SK-N-SH (cell line): ENCODE data around the gene GLS2. TPM values are rescaled to one million over a fixed set of nuclear protein-coding genes. Genes with fewer than 3 reads are reported as not detected.

ENCODE experiments used
- CTCF ChIA-PET: fragments of 300-600, 350-600 bp; formaldehyde crosslinking; extraction: SDS; loops from one replicate; lab custom pipeline; 2021; lab: Yijun Ruan, JAX
- POLR2A ChIA-PET: fragments of 350-600 bp; sonication (Branson Sonifier 250); formaldehyde crosslinking; extraction: SDS; loops from one replicate; lab custom pipeline; 2020; ENCODE audit warnings: antibody characterized with exemption, inconsistent platforms; lab: Yijun Ruan, JAX
- DNase-seq: peaks from one replicate; pipeline ENCODE4 v3.0.0; 2012
- H2AFZ ChIP-seq: fragments of 200-600 bp; sonication (generic); 2 replicates; pipeline ENCODE4 v1.8.1; 2016; ENCODE audit warnings: antibody characterized with exemption, mild to moderate bottlenecking, low read depth
- H3F3A ChIP-seq: fragments of 200-600 bp; sonication (generic); replicated peaks from 2 replicates; pipeline ENCODE3; 2016; ENCODE audit warnings: antibody characterized with exemption, mild to moderate bottlenecking; ENCODE audit not compliant: insufficient read depth
- H3K27ac ChIP-seq, 2 experiments: fragments of 200-500 bp in 1 of 2; fragments of 200-600 bp in 1 of 2; sonication (Bioruptor generic) in 1 of 2; sonication (generic), shearing (Covaris generic) in 1 of 2; 2 replicates each; pipeline versions ENCODE4 v1.5.1 to v1.6.1; 2014 to 2016; ENCODE audit warnings: low read depth in 2 of 2, inconsistent platforms in 1 of 2, low read length in 1 of 2, mild to moderate bottlenecking in 1 of 2, mixed read lengths in 1 of 2
- H3K27me3 ChIP-seq: fragments of 200-600 bp; sonication (generic), shearing (Covaris generic); 2 replicates; pipeline ENCODE4 v1.6.1; 2016; ENCODE audit warnings: mixed run types; ENCODE audit not compliant: insufficient read depth
- H3K36me3 ChIP-seq, 2 experiments: fragments of 200-500 bp in 1 of 2; fragments of 200-600 bp in 1 of 2; sonication (Bioruptor generic) in 1 of 2; sonication (generic) in 1 of 2; replicated peaks in 1 of 2; 2 replicates each; pipeline versions ENCODE3 to v1.5.1; 2014 to 2016; ENCODE audit warnings: low read length in 1 of 2, mild to moderate bottlenecking in 1 of 2; ENCODE audit not compliant: insufficient read depth in 2 of 2, control insufficient read depth in 1 of 2
- H3K4me1 ChIP-seq, 2 experiments: fragments of 200-500 bp in 1 of 2; fragments of 200-600 bp in 1 of 2; sonication (Bioruptor generic) in 1 of 2; sonication (generic), shearing (Covaris generic) in 1 of 2; 2 replicates each; pipeline versions ENCODE4 v1.5.1 to v1.6.1; 2014 to 2016; ENCODE audit warnings: low read depth in 1 of 2, low read length in 1 of 2, mixed run types in 1 of 2; ENCODE audit not compliant: insufficient read depth in 2 of 2, control insufficient read depth in 1 of 2
- H3K4me2 ChIP-seq: fragments of 200-600 bp; sonication (generic), shearing (Covaris generic); 2 replicates; pipeline ENCODE4 v1.6.1; 2017; ENCODE audit warnings: mixed run types
- H3K4me3 ChIP-seq, 2 experiments: fragments of 200-500 bp in 1 of 2; fragments of 200-600 bp in 1 of 2; sonication (Bioruptor generic) in 1 of 2; sonication (generic), shearing (Covaris generic) in 1 of 2; 2 replicates each; pipeline versions ENCODE4 v1.5.1 to v1.8.1; 2014 to 2016; ENCODE audit warnings: low read depth in 2 of 2, inconsistent platforms in 1 of 2, low read length in 1 of 2, mild to moderate bottlenecking in 1 of 2, mixed read lengths in 1 of 2, moderate library complexity in 1 of 2
- H3K79me2 ChIP-seq: fragments of 200-600 bp; sonication (generic); 2 replicates; pipeline ENCODE4 v1.8.1; 2017; ENCODE audit warnings: mild to moderate bottlenecking; ENCODE audit not compliant: insufficient read depth
- H3K9ac ChIP-seq: fragments of 200-600 bp; sonication (generic); 2 replicates; pipeline ENCODE4 v1.6.1; 2017; ENCODE audit warnings: mixed run types
- H3K9me2 ChIP-seq: fragments of 200-600 bp; sonication (generic); 2 replicates; pipeline ENCODE4 v1.6.1; 2017; ENCODE audit warnings: mixed run types
- H3K9me3 ChIP-seq: fragments of 200-600 bp; sonication (generic); 2 replicates; pipeline ENCODE4 v1.6.1; 2017; ENCODE audit warnings: mixed run types, mild to moderate bottlenecking, moderate library complexity
- H4K20me1 ChIP-seq: fragments of 200-600 bp; sonication (generic); 2 replicates; pipeline ENCODE4 v1.6.1; 2017; ENCODE audit warnings: mild to moderate bottlenecking, mixed run types; ENCODE audit not compliant: insufficient read depth
- CTCF ChIP-seq: fragments of 200-600 bp; sonication (generic); IDR thresholded peaks from 2 replicates; pipeline ENCODE4 v1.6.1; 2017; ENCODE audit warnings: antibody characterized with exemption, mild to moderate bottlenecking, moderate library complexity
- ELF1 ChIP-seq: IDR thresholded peaks from 2 replicates; pipeline ENCODE4 v1.4.0; 2012
- EZH2phosphoT487 ChIP-seq: fragments of 200-600 bp; sonication (generic); IDR thresholded peaks from 2 replicates; pipeline ENCODE4 v1.6.1; 2017; ENCODE audit warnings: low read depth, mixed run types, mild to moderate bottlenecking, antibody characterized with exemption, moderate library complexity, borderline replicate concordance
- FOXM1 ChIP-seq: IDR thresholded peaks from 2 replicates; pipeline ENCODE4 v1.4.0; 2012; ENCODE audit warnings: low read depth, mild to moderate bottlenecking
- GABPA ChIP-seq: IDR thresholded peaks from 2 replicates; pipeline ENCODE4 v1.4.0; 2012; ENCODE audit warnings: low read depth, mild to moderate bottlenecking
- IRF3 ChIP-seq: fragments of 150-350 bp; IDR thresholded peaks from 2 replicates; pipeline ENCODE4 v1.6.1; 2016; ENCODE audit warnings: mild to moderate bottlenecking, low read depth, low read length
- MAX ChIP-seq: IDR thresholded peaks from 2 replicates; pipeline ENCODE4 v1.4.0; 2012; ENCODE audit warnings: low read depth
- MXI1 ChIP-seq: IDR thresholded peaks from 2 replicates; pipeline ENCODE4 v1.6.1; 2012; ENCODE audit warnings: mild to moderate bottlenecking, low read depth, low read length, improper control_type of control experiment
- NFIC ChIP-seq: IDR thresholded peaks from 2 replicates; pipeline ENCODE4 v1.4.0; 2012; ENCODE audit warnings: borderline replicate concordance
- PBX3 ChIP-seq: IDR thresholded peaks from 2 replicates; pipeline ENCODE4; 2012
- RAD21 ChIP-seq: IDR thresholded peaks from 2 replicates; pipeline ENCODE4 v1.6.1; 2012; ENCODE audit warnings: mild to moderate bottlenecking, low read length
- REST ChIP-seq: IDR thresholded peaks from 2 replicates; pipeline ENCODE4 v1.6.1; 2012; ENCODE audit warnings: mild to moderate bottlenecking, low read depth, low read length, moderate library complexity
- RFX5 ChIP-seq: IDR thresholded peaks from 2 replicates; pipeline ENCODE4 v1.6.1; 2012; ENCODE audit warnings: mild to moderate bottlenecking, improper control_type of control experiment, low read length
- SMC3 ChIP-seq: IDR thresholded peaks from 2 replicates; pipeline ENCODE4 v1.6.1; 2012; ENCODE audit warnings: low read depth, low read length, improper control_type of control experiment
- TAF1 ChIP-seq: IDR thresholded peaks from 2 replicates; pipeline ENCODE4 v1.6.1; 2012; ENCODE audit warnings: low read depth, mild to moderate bottlenecking, low read length, moderate library complexity, borderline replicate concordance
- TCF12 ChIP-seq: IDR thresholded peaks from 2 replicates; pipeline ENCODE4 v1.4.0; 2012
- TEAD4 ChIP-seq: IDR thresholded peaks from 2 replicates; pipeline ENCODE4 v1.4.0; 2012; ENCODE audit warnings: mild to moderate bottlenecking, borderline replicate concordance; ENCODE audit not compliant: insufficient read depth
- USF1 ChIP-seq: IDR thresholded peaks from 2 replicates; pipeline ENCODE4 v1.4.0; 2012; ENCODE audit warnings: low read depth, borderline replicate concordance
- ZBTB33 ChIP-seq: IDR thresholded peaks from 2 replicates; pipeline ENCODE4 v1.4.0; 2012; ENCODE audit warnings: low read depth, borderline replicate concordance
- WGBS: methylation state at CpG from one replicate; pipeline ENCODE4 v1.1.6; 2017; ENCODE audit warnings: low lambda C conversion rate; 5-methylcytosine and 5-hydroxymethylcytosine counted together
- polyA plus RNA-seq, 3 experiments: library from polyadenylated mRNA; depleted of rRNA; stranded (reverse); fragments of >200 nt; gene quantifications; 2 replicates each; pipeline ENCODE4 v1.2.3, GENCODE V29; 2012

GLS2 gene
- polyA plus RNA-seq, 1 of the 3 experiments (the other 2 are of a cell fraction) = 2.1 TPM

- Histone ChIP-seq H3K9me3 (no peaks in the 10 kb centered on the region), H3K79me2 (no peaks in the 10 kb centered on the region), H3K36me3 (no peaks in the 10 kb centered on the region), H4K20me1 (no peaks in the 10 kb centered on the region), H3K27ac (no peak overlapping the region), H2AFZ (no peak overlapping the region), H3K9me2 (no peaks in the 10 kb centered on the region), H3F3A (peaks cover 2% of the 10 kb centered on the region), H3K4me3 (no peak overlapping the region), H3K4me1 (no peaks in the 10 kb centered on the region; a peak in 1 of 4 replicates), H3K27me3 (no peaks in the 10 kb centered on the region), H3K9ac (no peak overlapping the region), H3K4me2 (no peak overlapping the region)
- ChIA-PET CTCF (interaction anchor here (1.0 kb wide), 1 partner anchor 11 kb away, joined by 3 read pairs; no protein-coding TSS in a partner anchor), POLR2A (no interaction called here)
- WGBS = 97% methylated on average over 7 of the region's 7 CpGs
- TF ChIP-seq CTCF (no peak), FOXM1 (no peak), ZBTB33 (no peak), USF1 (no peak), PBX3 (no peak), RAD21 (no peak), MXI1 (no peak), GABPA (no peak), TAF1 (no peak), ELF1 (no peak), TCF12 (no peak), RFX5 (no peak), SMC3 (no peak), MAX (no peak), TEAD4 (no peak), REST (no peak), NFIC (no peak), IRF3 (no peak), EZH2phosphoT487 (no peak)
- DNase-seq = no peak
Measured at GRCh38 chr12:56479625-56480024, 8.3 kb downstream of the GLS2 start.
